ENCODE data around the gene FZD4. TPM values are rescaled to one million over a fixed set of nuclear protein-coding genes. Genes with fewer than 3 reads are reported as not detected.
"Not testable (repeated sequence)": the region's sequence is repeated elsewhere in the genome, so short reads cannot be mapped to it uniquely, and the experiment has no call there.

The FZD4 gene
- total RNA-seq, 2 experiments from 2014 or later: 0.16 to 0.44 TPM

DNA sequence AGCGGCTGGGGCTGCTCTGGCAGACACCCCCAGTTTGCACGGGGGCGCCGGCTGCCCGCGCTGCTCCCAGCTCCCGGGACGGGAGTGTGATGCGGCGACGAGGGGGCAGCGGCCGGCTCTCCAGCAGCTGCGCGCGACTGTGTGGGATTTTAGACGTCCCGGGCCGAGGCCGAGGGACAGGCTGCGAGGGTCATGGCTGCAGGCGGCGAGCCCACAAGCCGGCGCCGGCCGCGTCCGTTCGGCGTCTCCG is 159 bp downstream of the FZD4 start:
- no peaks in the 10 kb centered on the region for H3K9me3 Mint-ChIP-seq (ENCODE audit: low read depth)
- ATAC-seq (peak; percentile 14), DNase-seq (no peak)
- no peak overlapping the region for H3K27ac Mint-ChIP-seq
- peaks cover 70% of the 10 kb centered on the region for H3K27me3 Mint-ChIP-seq
- CTCF ChIA-PET: interaction anchor here (1.2 to 3.0 kb wide), 5 partner anchors 16 to 341 kb away, joined by 3 to 19 read pairs (median 4); no protein-coding TSS in a partner anchor
- H3K4me1 Mint-ChIP-seq: peaks cover 11% of the 10 kb centered on the region
- no peaks in the 10 kb centered on the region for H3K36me3 Mint-ChIP-seq
- H3K4me3 Mint-ChIP-seq: no peak overlapping the region

DNA sequence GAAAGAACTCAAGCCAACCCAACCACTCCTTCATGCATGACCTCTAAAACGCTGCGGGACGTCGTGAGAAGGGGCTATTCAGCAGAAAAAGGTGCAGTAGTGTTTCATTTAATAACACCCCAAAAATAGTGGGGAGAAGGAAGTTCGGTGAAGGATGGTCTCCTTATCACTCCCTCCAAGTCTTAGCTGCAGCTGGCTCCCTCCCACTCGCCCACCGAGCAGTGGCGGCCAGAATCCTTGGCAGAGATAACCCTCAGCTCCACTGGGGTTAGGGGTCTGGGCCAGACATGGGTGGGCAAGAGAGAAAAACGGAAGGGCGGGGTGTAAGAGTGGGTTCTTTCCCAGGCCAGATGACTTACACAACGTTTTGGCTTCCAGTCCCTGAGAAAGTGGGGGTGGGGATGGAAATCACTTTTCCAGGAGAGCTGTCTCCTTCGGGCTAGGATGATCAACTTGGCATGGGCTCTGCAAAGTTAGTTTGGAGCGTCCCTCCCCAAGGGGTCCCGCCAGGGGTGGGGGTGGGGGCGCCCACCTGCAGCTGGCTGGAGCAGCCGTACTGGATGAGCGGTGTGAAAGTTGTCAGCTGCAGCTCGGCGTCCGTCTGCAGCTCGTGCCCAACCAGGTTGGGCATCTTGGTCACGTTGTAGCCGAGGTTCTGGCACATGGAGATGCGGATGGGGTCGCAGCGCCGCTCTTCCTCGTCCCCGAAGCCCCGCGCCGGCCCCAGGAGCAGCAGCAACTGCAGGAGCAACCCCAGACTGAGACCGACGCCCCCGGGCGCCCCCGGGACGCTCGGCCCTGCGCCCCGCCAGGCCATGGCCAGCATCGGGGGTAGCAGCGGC is 705 bp downstream of the FZD4 start:
- no peaks in the 10 kb centered on the region for H3K9me3 Mint-ChIP-seq (ENCODE audit: low read depth)
- DNase-seq (no peak), ATAC-seq (no peak)
- H3K36me3 Mint-ChIP-seq: no peaks in the 10 kb centered on the region
- peaks cover 66% of the 10 kb centered on the region for H3K27me3 Mint-ChIP-seq
- no peak overlapping the region for H3K27ac Mint-ChIP-seq
- CTCF ChIA-PET: interaction anchor here (1.2 to 3.0 kb wide), 6 partner anchors 15 to 342 kb away, joined by 3 to 19 read pairs (median 4); no protein-coding TSS in a partner anchor
- peak overlapping the region; percentile 57 for H3K4me3 Mint-ChIP-seq
- H3K4me1 Mint-ChIP-seq: peaks cover 11% of the 10 kb centered on the region

DNA sequence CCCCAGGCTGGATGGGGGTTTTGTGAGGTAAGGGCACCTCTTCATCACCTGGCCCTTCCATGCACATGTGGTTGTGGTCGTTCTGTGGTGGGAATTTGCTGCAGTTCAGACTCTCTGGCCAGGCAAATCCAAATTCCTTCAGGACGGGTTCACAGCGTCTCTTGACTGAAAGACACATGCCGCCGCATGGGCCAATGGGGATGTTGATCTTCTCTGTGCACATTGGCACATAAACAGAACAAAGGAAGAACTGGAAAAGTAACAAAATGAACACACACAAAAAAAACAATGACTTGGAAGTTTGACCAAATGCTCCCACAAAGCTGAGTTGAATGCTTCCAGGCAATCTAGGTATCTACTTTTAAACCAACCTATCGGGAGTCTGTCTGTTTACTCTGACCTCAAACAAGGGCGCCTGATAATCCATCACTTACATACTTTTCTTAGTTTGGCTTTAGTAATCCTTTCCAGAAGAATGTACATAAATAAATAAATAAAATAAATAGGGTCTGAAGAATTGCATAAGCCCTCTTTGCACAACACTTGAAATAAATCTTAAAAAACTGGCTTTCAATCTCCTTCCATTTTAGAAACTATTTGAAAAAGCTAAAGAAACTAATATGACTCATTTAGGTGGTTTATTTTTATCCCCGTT is 2.8 kb downstream of the FZD4 start:
- H3K4me3 Mint-ChIP-seq: no peak overlapping the region
- no peaks in the 10 kb centered on the region for H3K36me3 Mint-ChIP-seq
- no peaks in the 10 kb centered on the region for H3K9me3 Mint-ChIP-seq (ENCODE audit: low read depth)
- CTCF ChIA-PET: interaction anchor here (1.8 kb wide), 1 partner anchor 13 kb away, joined by 6 read pairs; no protein-coding TSS in a partner anchor
- H3K27ac Mint-ChIP-seq: no peak overlapping the region
- no peak for ATAC-seq
- DNase-seq: no peak
- H3K4me1 Mint-ChIP-seq: peaks cover 12% of the 10 kb centered on the region
- H3K27me3 Mint-ChIP-seq: peaks cover 50% of the 10 kb centered on the region

DNA sequence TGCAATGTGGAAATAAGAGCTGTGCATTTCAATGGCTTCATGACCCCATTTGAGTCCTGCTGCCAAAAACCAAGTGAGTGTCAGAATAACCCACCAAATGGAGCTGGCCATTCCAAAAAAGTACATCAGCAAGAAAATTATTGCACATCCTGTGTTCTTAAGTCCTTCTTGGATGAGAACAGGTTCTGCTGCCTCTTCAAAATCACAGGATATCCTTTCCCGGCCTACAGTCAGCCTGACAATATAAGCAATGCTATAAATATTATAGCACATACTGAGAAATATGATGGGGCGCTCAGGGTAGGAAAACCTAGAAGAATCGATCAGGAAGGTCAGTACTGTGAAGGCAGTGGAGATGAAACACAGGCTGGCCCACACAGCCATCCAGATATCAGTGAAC is 3.5 kb downstream of the FZD4 start:
- H3K4me1 Mint-ChIP-seq: peaks cover 14% of the 10 kb centered on the region
- H3K4me3 Mint-ChIP-seq: no peak overlapping the region
- no peaks in the 10 kb centered on the region for H3K9me3 Mint-ChIP-seq (ENCODE audit: low read depth)
- no peak for ATAC-seq
- DNase-seq: no peak
- H3K27me3 Mint-ChIP-seq: peaks cover 44% of the 10 kb centered on the region
- H3K27ac Mint-ChIP-seq: no peak overlapping the region
- H3K36me3 Mint-ChIP-seq: no peaks in the 10 kb centered on the region
- CTCF ChIA-PET: no interaction called here

DNA sequence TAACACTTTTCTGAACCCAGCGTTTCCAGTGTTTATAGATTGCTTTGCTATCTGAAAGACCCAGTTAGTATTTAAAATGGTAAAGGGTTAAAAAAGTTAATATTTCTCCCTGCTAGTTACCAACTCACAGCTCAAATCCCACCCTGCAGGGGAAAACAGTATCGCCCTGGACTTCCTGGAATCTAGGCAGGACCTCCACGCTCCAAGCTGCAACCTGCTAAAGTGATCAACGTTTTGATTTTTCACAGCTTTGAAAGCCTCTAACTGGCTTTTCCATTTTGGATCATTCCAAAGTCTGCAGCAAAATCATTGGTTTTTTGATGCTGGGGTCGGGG is 4.6 kb downstream of the FZD4 start:
- CTCF ChIA-PET: interaction anchor here (1.3 kb wide), 1 partner anchor 10 kb away, joined by 3 read pairs; no protein-coding TSS in a partner anchor
- no peak overlapping the region for H3K27ac Mint-ChIP-seq
- peaks cover 41% of the 10 kb centered on the region for H3K27me3 Mint-ChIP-seq
- peaks cover 6% of the 10 kb centered on the region for H3K4me1 Mint-ChIP-seq
- H3K9me3 Mint-ChIP-seq (ENCODE audit: low read depth): no peaks in the 10 kb centered on the region
- H3K4me3 Mint-ChIP-seq: no peak overlapping the region
- DNase-seq (no peak), ATAC-seq (no peak)
- H3K36me3 Mint-ChIP-seq: no peaks in the 10 kb centered on the region

DNA sequence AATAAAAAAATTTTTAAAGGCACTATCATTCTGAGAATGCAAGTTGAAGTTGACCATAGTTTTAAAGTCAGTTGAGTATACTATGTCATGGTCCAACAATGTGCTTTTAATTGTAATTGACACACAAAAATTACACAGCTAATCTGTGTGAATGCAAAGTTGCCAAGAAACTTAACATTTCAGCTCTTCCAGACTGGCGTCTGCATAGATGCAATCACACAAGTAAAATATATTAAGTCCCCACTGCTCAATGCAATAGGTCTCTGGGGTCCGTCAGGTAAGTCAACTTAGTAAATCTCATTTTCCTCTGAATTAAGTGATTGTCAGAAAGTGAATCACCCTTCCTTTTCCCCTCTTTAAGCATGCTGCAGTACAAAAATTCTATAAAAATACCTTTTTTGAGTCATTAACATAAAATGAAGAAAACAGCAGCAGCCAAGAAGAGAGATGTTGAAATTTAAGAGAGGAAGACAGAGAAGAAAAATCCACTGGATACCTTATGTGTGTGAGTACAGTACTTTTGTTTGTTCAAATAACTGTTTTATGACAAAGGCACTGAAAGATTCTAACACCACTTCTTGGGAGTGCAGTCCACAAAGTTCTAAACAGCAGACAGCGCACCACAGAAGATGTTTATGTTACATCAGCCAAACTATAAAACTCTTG is 5.1 kb downstream of the FZD4 start:
- no peaks in the 10 kb centered on the region for H3K9me3 Mint-ChIP-seq (ENCODE audit: low read depth)

DNA sequence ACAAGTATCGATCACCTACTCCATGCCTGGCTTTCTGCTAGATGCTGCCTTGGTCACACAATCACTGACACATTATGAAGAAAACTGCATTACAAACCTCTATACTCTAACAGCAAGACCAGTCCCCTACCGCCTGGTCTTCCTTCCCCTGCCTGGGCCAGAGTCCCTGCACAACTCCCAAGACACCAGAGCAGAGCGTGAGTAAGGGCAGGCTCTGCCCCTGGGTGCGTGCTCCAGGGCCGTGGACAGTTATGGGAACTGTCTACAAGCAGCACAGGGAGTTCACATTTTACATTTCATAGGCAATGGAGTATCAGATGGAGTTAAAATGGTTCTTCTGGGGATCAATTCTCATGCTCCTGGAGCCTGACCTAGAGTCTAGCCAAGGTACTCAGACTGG is 6.5 kb downstream of the FZD4 start:
- Mint-ChIP-seq H3K4me1 (peaks cover 3% of the 10 kb centered on the region), H3K36me3 (no peaks in the 10 kb centered on the region), H3K4me3 (no peak overlapping the region), H3K27ac (no peak overlapping the region), H3K27me3 (peaks cover 28% of the 10 kb centered on the region), H3K9me3 (ENCODE audit: low read depth) (no peaks in the 10 kb centered on the region)
- CTCF ChIA-PET: no interaction called here
- no peak for ATAC-seq
- DNase-seq: no peak

More for the DNA sequence above, 5.1 kb downstream of the FZD4 start:
- no peak for ATAC-seq
- DNase-seq: no peak
- Mint-ChIP-seq H3K27me3 (peaks cover 39% of the 10 kb centered on the region), H3K27ac (no peak overlapping the region), H3K4me1 (peaks cover 5% of the 10 kb centered on the region), H3K4me3 (no peak overlapping the region), H3K36me3 (no peaks in the 10 kb centered on the region)
- CTCF ChIA-PET: interaction anchor here (1.3 kb wide), 1 partner anchor 11 kb away, joined by 3 read pairs; no protein-coding TSS in a partner anchor

DNA sequence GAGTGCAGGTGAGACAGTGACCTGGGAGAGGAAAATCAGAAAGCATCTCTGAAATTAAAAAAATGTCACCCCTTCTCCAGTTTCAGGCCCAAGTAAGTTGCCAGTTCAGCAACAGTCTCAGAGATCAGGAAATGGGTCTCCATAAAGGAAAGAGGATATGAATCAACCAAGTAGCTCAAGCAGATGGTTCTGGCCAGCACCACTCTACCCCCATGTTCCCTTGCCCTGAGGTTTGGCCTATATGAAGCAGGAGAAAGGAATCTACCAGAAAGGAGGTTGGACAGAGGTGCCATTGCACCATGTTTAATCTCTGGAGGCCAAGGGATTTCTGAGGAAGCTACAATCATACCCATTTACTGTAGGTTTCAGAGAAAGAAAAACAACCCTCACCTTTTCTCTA is 7.7 kb downstream of the FZD4 start:
- Mint-ChIP-seq H3K36me3 (no peaks in the 10 kb centered on the region), H3K27me3 (peaks cover 19% of the 10 kb centered on the region), H3K4me1 (peaks cover 3% of the 10 kb centered on the region), H3K4me3 (no peak overlapping the region), H3K27ac (no peak overlapping the region), H3K9me3 (ENCODE audit: low read depth) (no peaks in the 10 kb centered on the region)
- DNase-seq (no peak), ATAC-seq (no peak)
- CTCF ChIA-PET: no interaction called here

DNA sequence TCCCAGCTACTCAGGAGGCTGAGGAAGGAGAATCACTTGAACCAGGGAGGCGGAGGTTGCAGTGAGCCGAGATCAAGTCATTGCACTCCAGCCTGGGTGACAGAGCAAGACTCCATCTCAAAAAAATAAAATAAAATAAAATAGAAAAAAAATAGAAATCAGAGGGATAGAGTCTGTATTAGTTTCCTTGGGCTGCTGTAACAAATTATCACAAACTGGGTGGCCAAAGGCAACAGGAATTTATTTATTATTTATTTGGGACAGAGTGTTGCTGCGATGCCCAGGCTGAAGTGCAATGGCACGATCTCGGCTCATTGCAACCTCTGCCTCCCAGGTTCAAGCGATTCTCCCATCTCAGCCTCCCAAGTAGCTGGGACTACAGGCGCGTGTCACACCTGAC is 11.7 kb downstream of the FZD4 start:
- ATAC-seq; H3K4me3 Mint-ChIP-seq; H3K36me3 Mint-ChIP-seq; H3K27me3 Mint-ChIP-seq; DNase-seq; H3K4me1 Mint-ChIP-seq; CTCF ChIA-PET; H3K27ac Mint-ChIP-seq; H3K9me3 Mint-ChIP-seq (ENCODE audit: low read depth): not testable (repeated sequence)

DNA sequence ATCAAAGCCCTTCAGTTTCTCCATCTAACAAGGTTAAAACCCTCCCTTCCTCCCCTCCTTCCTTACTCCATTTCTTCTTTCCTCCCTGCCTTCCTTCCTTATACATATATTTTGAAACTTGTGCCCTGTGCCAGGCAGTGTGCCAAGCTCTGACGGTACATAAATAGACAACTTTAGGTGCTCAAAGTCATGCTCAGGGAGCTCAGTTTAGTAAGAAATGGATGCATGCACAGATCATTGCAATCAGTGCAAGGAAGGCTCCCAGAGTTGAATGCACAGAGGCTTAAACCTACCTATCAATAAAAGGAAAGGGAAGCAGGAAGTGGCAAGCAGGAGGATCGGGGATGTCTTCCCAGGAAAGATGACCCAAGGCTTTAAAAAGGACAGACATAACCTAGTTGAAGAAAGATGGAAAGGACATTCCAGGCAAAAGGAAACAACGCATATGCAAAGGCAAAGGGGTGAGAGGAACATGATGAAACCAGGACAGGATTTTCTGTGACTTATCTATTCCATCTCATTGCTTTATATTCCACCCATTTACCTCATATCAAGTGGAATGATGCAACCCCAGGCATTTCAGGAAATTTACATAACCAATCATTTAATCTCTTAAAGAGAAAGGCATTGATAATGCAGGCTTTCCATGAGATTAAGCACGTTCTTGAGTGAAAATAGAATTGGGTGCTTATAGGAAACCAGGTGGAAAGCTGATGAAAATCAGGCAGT is 13.2 kb downstream of the FZD4 start:
- no peak overlapping the region for H3K4me3 Mint-ChIP-seq
- DNase-seq (no peak), ATAC-seq (no peak)
- no peaks in the 10 kb centered on the region for H3K4me1 Mint-ChIP-seq
- CTCF ChIA-PET: interaction anchor here (1.1 kb wide), 1 partner anchor 350 kb away, joined by 3 read pairs; no protein-coding TSS in a partner anchor
- H3K36me3 Mint-ChIP-seq: no peaks in the 10 kb centered on the region
- H3K27me3 Mint-ChIP-seq: peaks cover 9% of the 10 kb centered on the region
- H3K9me3 Mint-ChIP-seq (ENCODE audit: low read depth): no peaks in the 10 kb centered on the region
- no peak overlapping the region for H3K27ac Mint-ChIP-seq

DNA sequence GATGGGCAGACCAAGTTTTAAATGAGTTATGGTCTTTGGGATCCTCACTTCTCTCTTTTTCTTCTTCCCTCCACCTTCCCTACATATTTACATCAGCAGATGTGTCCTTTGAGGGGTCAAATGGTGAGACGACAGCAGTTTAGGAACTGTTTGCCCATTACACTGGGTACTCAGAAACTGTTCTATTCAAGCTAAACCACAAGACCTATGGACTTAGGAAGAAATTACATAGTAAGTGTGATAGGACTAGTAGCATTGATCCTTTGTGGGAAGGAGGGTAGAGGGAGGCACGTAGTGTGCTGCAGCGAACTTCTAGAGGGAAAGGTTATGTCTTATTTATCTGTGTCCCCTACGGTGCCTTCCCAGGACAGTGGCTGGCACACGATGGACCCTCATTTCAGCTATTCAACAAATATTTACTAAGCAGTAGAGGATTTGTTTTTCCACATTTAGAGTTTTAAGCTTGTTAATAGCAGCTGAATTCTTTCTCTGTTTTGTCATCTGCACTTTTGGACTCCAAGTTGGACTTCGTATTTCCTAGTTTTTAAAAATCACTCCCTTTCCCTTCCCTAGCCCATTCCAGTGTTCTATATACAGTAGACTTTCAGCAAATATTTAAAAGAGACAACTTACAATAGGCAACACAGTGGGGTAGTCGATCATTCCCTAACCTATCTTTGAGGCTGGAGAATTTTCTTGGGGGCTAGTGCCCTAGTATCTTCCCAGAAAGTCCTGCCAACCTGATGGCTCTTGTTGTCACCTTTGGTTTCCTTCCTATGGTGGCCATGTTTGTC is 13.9 kb downstream of the FZD4 start:
- H3K4me3 Mint-ChIP-seq: no peak overlapping the region
- no peak overlapping the region for H3K27ac Mint-ChIP-seq
- ATAC-seq: no peak
- H3K9me3 Mint-ChIP-seq (ENCODE audit: low read depth): no peaks in the 10 kb centered on the region
- H3K4me1 Mint-ChIP-seq: no peaks in the 10 kb centered on the region
- no peak for DNase-seq
- H3K36me3 Mint-ChIP-seq: no peaks in the 10 kb centered on the region
- peaks cover 5% of the 10 kb centered on the region for H3K27me3 Mint-ChIP-seq
- CTCF ChIA-PET: interaction anchor here (1.1 kb wide), 1 partner anchor 350 kb away, joined by 3 read pairs; no protein-coding TSS in a partner anchor

DNA sequence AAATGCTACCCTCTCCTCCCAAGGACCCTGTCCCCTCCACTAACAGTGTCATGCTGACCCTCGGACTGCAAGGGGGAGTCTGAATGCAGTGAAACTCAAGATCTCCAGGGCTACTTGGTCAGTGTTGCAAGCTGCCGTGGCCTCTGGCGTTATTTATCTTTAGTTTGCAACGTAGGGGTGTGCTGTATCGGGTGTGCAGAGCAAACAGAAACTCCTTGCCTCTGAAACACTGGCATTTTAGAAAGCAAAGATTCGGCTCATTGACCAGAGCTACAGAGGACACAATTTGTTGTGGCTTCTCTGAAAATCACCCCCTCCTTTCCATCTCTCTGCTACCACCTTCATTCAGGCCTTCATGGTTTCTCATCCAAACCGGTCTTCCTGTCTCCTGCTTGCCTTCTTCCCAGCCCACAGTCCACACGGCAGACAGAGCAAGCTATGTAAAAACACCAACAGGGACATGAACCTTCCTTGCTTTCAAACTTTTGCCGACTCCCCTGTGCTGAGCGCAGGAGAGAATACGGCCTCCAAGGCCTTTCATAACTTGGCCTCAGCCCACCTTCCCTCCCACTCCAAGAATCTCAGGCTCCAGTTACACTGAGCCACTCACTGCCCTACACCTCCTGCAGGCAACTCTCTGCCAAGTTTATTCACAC is 14.9 kb downstream of the FZD4 start:
- H3K4me3 Mint-ChIP-seq: no peak overlapping the region
- H3K27me3 Mint-ChIP-seq: peaks cover 4% of the 10 kb centered on the region
- DNase-seq (no peak), ATAC-seq (no peak)
- H3K9me3 Mint-ChIP-seq (ENCODE audit: low read depth): no peaks in the 10 kb centered on the region
- CTCF ChIA-PET: interaction anchor here (0.9 to 3.1 kb wide), 9 partner anchors 13 to 484 kb away, joined by 3 to 21 read pairs (median 8); partner anchors contain the start of genes FZD4 and TMEM135
- H3K4me1 Mint-ChIP-seq: no peaks in the 10 kb centered on the region
- H3K36me3 Mint-ChIP-seq: no peaks in the 10 kb centered on the region
- no peak overlapping the region for H3K27ac Mint-ChIP-seq
